Measurements from ENCODE around the gene GSE1. TPM values are rescaled to one million over a fixed set of nuclear protein-coding genes. Genes with fewer than 3 reads are reported as not detected.

GSE1 gene
- total and polyA plus RNA-seq, 9 of the 15 experiments (the other 6 are each of a cell fraction or from before 2014, with no cell fraction given), result 12.2 to 244 (median 57.9) TPM

DNA sequence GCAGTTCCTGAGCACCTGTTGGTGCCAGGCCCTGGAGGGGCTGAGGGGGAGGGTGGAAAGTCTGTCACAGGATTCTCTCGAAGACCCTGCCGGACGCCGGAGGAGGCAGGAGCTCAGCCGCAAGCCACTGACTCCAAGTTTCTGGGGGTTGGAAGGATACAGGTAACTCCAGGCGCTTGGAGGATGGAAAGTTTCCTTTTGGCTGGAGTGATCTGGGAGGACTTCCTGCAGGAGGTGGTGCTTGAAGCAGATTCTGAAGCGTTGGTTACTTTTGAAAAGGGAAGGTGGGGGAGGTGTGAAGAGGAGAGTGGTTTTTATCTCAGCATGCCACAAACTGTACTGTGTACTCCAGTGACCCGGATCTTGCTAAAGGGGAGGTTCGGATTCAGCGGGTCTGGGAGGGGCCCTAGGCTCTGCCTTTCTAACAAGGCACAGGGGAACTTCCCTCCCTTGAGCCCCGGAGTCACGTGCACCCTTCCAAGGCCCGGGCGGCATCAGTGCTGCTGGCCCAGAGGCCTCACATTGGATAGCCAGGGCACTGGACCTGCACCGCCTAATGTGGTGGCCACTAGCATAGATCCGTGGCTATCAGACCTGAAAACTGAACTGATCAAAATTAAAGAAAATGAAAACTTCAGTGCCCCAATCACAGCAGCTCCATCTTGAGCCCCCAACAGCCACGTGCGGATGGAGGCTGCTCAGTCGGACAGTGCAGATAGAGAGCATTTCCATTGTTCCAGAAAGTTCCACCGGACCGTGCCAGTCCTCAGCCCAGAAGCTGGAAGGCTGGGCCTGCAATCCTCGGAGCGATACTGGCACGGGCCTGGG, 42.2 kb upstream of the GSE1 start (continued):
- TF ChIP-seq DDX20 (tag; IDR thresholded peaks at IDR 0.05; ENCODE audit: low read depth) (no peak), ATF7 (IDR thresholded peaks at IDR 0.05) (peak; percentile 69; the same call in 1 of the 2 replicates), EP400 (IDR thresholded peaks at IDR 0.05) (no peak), ZNF444 (CRISPR knock-in tag; IDR thresholded peaks at IDR 0.05) (no peak), PHB (CRISPR knock-in tag; IDR thresholded peaks at IDR 0.05) (no peak), BACH1 (tag; IDR thresholded peaks at IDR 0.05) (no peak), TEAD2 (tag; IDR thresholded peaks at IDR 0.05) (no peak), CCAR2 (IDR thresholded peaks at IDR 0.05; ENCODE audit: low read depth, low read length) (0 out of 2 replicates have a peak, but pooled peaks have one; percentile 74), MAFF (IDR thresholded peaks at IDR 0.05; ENCODE audit: low read length) (no peak), SMC3 (conservative IDR thresholded peaks at IDR 0.05; ENCODE audit: insufficient read depth, low read depth, low read length) (0 out of 2 replicates have a peak, but pooled peaks have one; percentile 17), RAD51 (IDR thresholded peaks at IDR 0.05; ENCODE audit: borderline replicate concordance, low read depth) (peak; percentile 94), SUPT5H (IDR thresholded peaks at IDR 0.05) (no peak), HMG20B (CRISPR knock-in tag; IDR thresholded peaks at IDR 0.05) (no peak)
- TF ChIP-seq, protein P1, sequence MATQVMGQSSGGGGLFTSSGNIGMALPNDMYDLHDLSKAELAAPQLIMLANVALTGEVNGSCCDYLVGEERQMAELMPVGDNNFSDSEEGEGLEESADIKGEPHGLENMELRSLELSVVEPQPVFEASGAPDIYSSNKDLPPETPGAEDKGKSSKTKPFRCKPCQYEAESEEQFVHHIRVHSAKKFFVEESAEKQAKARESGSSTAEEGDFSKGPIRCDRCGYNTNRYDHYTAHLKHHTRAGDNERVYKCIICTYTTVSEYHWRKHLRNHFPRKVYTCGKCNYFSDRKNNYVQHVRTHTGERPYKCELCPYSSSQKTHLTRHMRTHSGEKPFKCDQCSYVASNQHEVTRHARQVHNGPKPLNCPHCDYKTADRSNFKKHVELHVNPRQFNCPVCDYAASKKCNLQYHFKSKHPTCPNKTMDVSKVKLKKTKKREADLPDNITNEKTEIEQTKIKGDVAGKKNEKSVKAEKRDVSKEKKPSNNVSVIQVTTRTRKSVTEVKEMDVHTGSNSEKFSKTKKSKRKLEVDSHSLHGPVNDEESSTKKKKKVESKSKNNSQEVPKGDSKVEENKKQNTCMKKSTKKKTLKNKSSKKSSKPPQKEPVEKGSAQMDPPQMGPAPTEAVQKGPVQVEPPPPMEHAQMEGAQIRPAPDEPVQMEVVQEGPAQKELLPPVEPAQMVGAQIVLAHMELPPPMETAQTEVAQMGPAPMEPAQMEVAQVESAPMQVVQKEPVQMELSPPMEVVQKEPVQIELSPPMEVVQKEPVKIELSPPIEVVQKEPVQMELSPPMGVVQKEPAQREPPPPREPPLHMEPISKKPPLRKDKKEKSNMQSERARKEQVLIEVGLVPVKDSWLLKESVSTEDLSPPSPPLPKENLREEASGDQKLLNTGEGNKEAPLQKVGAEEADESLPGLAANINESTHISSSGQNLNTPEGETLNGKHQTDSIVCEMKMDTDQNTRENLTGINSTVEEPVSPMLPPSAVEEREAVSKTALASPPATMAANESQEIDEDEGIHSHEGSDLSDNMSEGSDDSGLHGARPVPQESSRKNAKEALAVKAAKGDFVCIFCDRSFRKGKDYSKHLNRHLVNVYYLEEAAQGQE (IDR thresholded peaks at IDR 0.05; ENCODE audit: borderline replicate concordance), result peak; percentile 51
- TF ChIP-seq, protein P1 (CRISPR knock-in tag; IDR thresholded peaks at IDR 0.05; ENCODE audit: low read depth), result no peak
- TF ChIP-seq, protein P2, sequence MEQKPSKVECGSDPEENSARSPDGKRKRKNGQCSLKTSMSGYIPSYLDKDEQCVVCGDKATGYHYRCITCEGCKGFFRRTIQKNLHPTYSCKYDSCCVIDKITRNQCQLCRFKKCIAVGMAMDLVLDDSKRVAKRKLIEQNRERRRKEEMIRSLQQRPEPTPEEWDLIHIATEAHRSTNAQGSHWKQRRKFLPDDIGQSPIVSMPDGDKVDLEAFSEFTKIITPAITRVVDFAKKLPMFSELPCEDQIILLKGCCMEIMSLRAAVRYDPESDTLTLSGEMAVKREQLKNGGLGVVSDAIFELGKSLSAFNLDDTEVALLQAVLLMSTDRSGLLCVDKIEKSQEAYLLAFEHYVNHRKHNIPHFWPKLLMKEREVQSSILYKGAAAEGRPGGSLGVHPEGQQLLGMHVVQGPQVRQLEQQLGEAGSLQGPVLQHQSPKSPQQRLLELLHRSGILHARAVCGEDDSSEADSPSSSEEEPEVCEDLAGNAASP (IDR thresholded peaks at IDR 0.05), result no peak
- TF ChIP-seq, protein P3, sequence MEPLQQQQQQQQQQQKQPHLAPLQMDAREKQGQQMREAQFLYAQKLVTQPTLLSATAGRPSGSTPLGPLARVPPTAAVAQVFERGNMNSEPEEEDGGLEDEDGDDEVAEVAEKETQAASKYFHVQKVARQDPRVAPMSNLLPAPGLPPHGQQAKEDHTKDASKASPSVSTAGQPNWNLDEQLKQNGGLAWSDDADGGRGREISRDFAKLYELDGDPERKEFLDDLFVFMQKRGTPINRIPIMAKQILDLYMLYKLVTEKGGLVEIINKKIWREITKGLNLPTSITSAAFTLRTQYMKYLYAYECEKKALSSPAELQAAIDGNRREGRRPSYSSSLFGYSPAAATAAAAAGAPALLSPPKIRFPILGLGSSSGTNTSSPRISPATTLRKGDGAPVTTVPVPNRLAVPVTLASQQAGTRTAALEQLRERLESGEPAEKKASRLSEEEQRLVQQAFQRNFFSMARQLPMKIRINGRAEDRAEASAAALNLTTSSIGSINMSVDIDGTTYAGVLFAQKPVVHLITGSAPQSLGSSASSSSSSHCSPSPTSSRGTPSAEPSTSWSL (CRISPR knock-in tag; IDR thresholded peaks at IDR 0.05; ENCODE audit: borderline replicate concordance), result no peak
